Sigmoid colon (tissue), 4 donors: ENCODE data around the gene ZNF486.

Source experiments
- EP300 ChIP-seq, 4 donors: sonication (generic); formaldehyde crosslinking; IDR thresholded peaks; one replicate each; pipeline ENCODE4 v1.6.1; 2017; ENCODE audit warnings: antibody characterized with exemption in 4 of 4
- POLR2A ChIP-seq, 2 donors: fragments of 450-650 bp; IDR thresholded peaks; one replicate each; pipeline ENCODE4 v1.6.1; 2016; ENCODE audit warnings: antibody characterized with exemption in 2 of 2, mild to moderate bottlenecking in 2 of 2, moderate library complexity in 2 of 2
- POLR2AphosphoS5 ChIP-seq, 4 donors: sonication (generic); formaldehyde crosslinking; IDR thresholded peaks; one replicate each; pipeline ENCODE4 v1.6.1; 2017; ENCODE audit warnings: antibody characterized with exemption in 4 of 4
- TF ChIP-seq, protein P1 (sequence below), 4 experiments: fragments of 450-650 bp in 3 of 4; fragments of 200-600 bp in 1 of 4; IDR thresholded peaks; one replicate each; pipeline ENCODE4 v1.5.1; 2016 to 2019; ENCODE audit warnings: antibody characterized with exemption in 4 of 4, mild to moderate bottlenecking in 3 of 4, moderate library complexity in 2 of 4

DNA sequence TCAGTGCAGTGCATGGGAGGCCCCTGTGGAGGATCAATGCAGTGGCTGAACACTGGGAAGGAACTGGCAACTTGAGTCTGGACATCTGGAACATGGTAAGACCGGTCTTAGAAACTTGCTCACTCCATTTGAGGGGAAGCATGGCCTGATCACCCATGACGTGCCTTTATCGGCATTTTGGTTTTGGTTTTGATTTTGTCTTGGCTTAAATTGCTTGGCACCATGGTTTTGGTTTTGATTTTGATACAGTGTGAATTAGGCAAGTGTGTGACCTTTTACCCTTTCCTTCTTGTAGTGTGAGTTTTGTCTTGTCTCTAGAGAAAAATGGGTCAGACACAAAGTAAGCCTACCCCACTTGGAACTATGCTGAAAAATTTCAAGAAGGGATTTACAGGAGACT lies 77.3 kb downstream of the ZNF486 start:
- TF ChIP-seq POLR2A (IDR thresholded peaks at IDR 0.05) (no peak), EP300 (IDR thresholded peaks at IDR 0.05) (no peak), POLR2AphosphoS5 (IDR thresholded peaks at IDR 0.05) (no peak)
- TF ChIP-seq, protein P1, sequence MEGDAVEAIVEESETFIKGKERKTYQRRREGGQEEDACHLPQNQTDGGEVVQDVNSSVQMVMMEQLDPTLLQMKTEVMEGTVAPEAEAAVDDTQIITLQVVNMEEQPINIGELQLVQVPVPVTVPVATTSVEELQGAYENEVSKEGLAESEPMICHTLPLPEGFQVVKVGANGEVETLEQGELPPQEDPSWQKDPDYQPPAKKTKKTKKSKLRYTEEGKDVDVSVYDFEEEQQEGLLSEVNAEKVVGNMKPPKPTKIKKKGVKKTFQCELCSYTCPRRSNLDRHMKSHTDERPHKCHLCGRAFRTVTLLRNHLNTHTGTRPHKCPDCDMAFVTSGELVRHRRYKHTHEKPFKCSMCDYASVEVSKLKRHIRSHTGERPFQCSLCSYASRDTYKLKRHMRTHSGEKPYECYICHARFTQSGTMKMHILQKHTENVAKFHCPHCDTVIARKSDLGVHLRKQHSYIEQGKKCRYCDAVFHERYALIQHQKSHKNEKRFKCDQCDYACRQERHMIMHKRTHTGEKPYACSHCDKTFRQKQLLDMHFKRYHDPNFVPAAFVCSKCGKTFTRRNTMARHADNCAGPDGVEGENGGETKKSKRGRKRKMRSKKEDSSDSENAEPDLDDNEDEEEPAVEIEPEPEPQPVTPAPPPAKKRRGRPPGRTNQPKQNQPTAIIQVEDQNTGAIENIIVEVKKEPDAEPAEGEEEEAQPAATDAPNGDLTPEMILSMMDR (IDR thresholded peaks at IDR 0.05): no peak
